Activated CD4-positive, alpha-beta T cell treated with anti-CD3 and anti-CD28 coated beads for 24 hours (primary cell): ENCODE results near the gene RERE.

Source experiments
- DNase-seq, 2 donors: peaks; one replicate each; pipeline ENCODE4 v3.0.0-alpha.2; 2020; ENCODE audit warnings: low read depth in 2 of 2

Gene RERE

GRCh38 chr1:8349473-8349865, 468.0 kb downstream of the RERE start:
- DNase-seq, result no peak

- peak; percentile 51 to 55 for DNase-seq
Measured at GRCh38 chr1:8348777-8349472, 468.5 kb downstream of the RERE start.

GRCh38 chr1:8348047-8348776, 469.2 kb downstream of the RERE start:
- no peak for DNase-seq

GRCh38 chr1:8347635-8348034, 469.8 kb downstream of the RERE start:
- DNase-seq, result no peak

- no peak for DNase-seq
Measured at GRCh38 chr1:8345621-8346415, 471.6 kb downstream of the RERE start.

- no peak for DNase-seq
Measured at GRCh38 chr1:8344893-8345507, 472.4 kb downstream of the RERE start.

GRCh38 chr1:8343464-8344001, 473.9 kb downstream of the RERE start:
- DNase-seq, result no peak

- DNase-seq, result no peak
Measured at GRCh38 chr1:8343044-8343443, 474.4 kb downstream of the RERE start.

- no peak for DNase-seq
Measured at GRCh38 chr1:8342325-8342724, 475.1 kb downstream of the RERE start.

- DNase-seq, result no peak
Measured at GRCh38 chr1:8340448-8340847, 477.0 kb downstream of the RERE start.

GRCh38 chr1:8339203-8339600, 478.2 kb downstream of the RERE start:
- no peak for DNase-seq

- DNase-seq, result no peak
Measured at GRCh38 chr1:8338526-8339202, 478.8 kb downstream of the RERE start.

GRCh38 chr1:8337776-8338525, 479.5 kb downstream of the RERE start:
- no peak for DNase-seq

- DNase-seq, result no peak
Measured at GRCh38 chr1:8335246-8335645, 482.2 kb downstream of the RERE start.

GRCh38 chr1:8334106-8334851, 483.2 kb downstream of the RERE start:
- no peak for DNase-seq

- no peak for DNase-seq
Measured at GRCh38 chr1:8333246-8333987, 484.0 kb downstream of the RERE start.

- no peak for DNase-seq
Measured at GRCh38 chr1:8332806-8333205, 484.6 kb downstream of the RERE start.

GRCh38 chr1:8330271-8331125, 486.9 kb downstream of the RERE start:
- DNase-seq, result no peak
